Neuron (in vitro differentiated cells): ENCODE measurements around the gene GNL2.
"Not testable (repeated sequence)": the region's sequence is repeated elsewhere in the genome, so short reads cannot be mapped to it uniquely, and the experiment has no call there.

ENCODE experiments used
- H2AFZ ChIP-seq: one replicate; pipeline ENCODE4 v1.6.1; 2013; ENCODE audit warnings: low read depth, mild to moderate bottlenecking, inconsistent platforms, low read length, moderate library complexity
- H3K27me3 ChIP-seq: one replicate; pipeline ENCODE4 v1.6.1; 2013; ENCODE audit warnings: low read length; ENCODE audit not compliant: insufficient read depth
- H3K36me3 ChIP-seq: one replicate; pipeline ENCODE4 v1.6.1; 2013; ENCODE audit warnings: low read length; ENCODE audit not compliant: insufficient read depth
- H3K4me1 ChIP-seq: one replicate; pipeline ENCODE4 v1.6.1; 2013; ENCODE audit warnings: low read length; ENCODE audit not compliant: insufficient read depth
- H3K4me3 ChIP-seq: 2 replicates; pipeline ENCODE4 v1.5.1; 2013; ENCODE audit warnings: mild to moderate bottlenecking, low read length, moderate library complexity
- H3K9me3 ChIP-seq: one replicate; pipeline ENCODE4 v1.6.1; 2013; ENCODE audit warnings: low read length

The GNL2 gene

GRCh38 chr1:37562984-37563383 is 32.8 kb downstream of the GNL2 start:
- no peak overlapping the region for H2AFZ ChIP-seq
- H3K27me3 ChIP-seq: no peaks in the 10 kb centered on the region
- no peaks in the 10 kb centered on the region for H3K9me3 ChIP-seq
- no peaks in the 10 kb centered on the region for H3K4me1 ChIP-seq
- peaks cover 65% of the 10 kb centered on the region for H3K36me3 ChIP-seq
- no peak overlapping the region for H3K4me3 ChIP-seq

GRCh38 chr1:37561133-37562132 is 34.3 kb downstream of the GNL2 start:
- H3K4me1 ChIP-seq: peaks cover 9% of the 10 kb centered on the region
- H2AFZ ChIP-seq: no peak overlapping the region
- H3K4me3 ChIP-seq: no peak overlapping the region
- H3K9me3 ChIP-seq: no peaks in the 10 kb centered on the region
- H3K27me3 ChIP-seq: no peaks in the 10 kb centered on the region
- H3K36me3 ChIP-seq: peaks cover 49% of the 10 kb centered on the region

- Histone ChIP-seq H3K9me3 (no peaks in the 10 kb centered on the region), H3K4me1 (peaks cover 12% of the 10 kb centered on the region)
Measured at GRCh38 chr1:37560401-37561132, 35.2 kb downstream of the GNL2 start.

GRCh38 chr1:37559957-37560379 is 35.8 kb downstream of the GNL2 start:
- not testable (repeated sequence) for H2AFZ ChIP-seq, H3K9me3 ChIP-seq, H3K27me3 ChIP-seq, H3K4me3 ChIP-seq
- H3K36me3 ChIP-seq: peaks cover 35% of the 10 kb centered on the region
- H3K4me1 ChIP-seq: peaks cover 12% of the 10 kb centered on the region

More at GRCh38 chr1:37560401-37561132, 35.2 kb downstream of the GNL2 start:
- peaks cover 41% of the 10 kb centered on the region for H3K36me3 ChIP-seq
- no peak overlapping the region for H2AFZ ChIP-seq
- no peak overlapping the region for H3K4me3 ChIP-seq
- no peaks in the 10 kb centered on the region for H3K27me3 ChIP-seq

- Histone ChIP-seq H3K4me1 (peaks cover 12% of the 10 kb centered on the region), H3K36me3 (peaks cover 30% of the 10 kb centered on the region), H3K4me3 (no peak overlapping the region), H3K9me3 (no peaks in the 10 kb centered on the region), H2AFZ (no peak overlapping the region), H3K27me3 (no peaks in the 10 kb centered on the region)
Measured at GRCh38 chr1:37559080-37559479, 36.7 kb downstream of the GNL2 start.

GRCh38 chr1:37558411-37558810 is 37.3 kb downstream of the GNL2 start:
- Histone ChIP-seq H3K4me3 (no peak overlapping the region), H2AFZ (no peak overlapping the region), H3K9me3 (no peaks in the 10 kb centered on the region), H3K36me3 (peaks cover 30% of the 10 kb centered on the region), H3K27me3 (no peaks in the 10 kb centered on the region), H3K4me1 (peaks cover 14% of the 10 kb centered on the region)

- Histone ChIP-seq H3K36me3 (peaks cover 22% of the 10 kb centered on the region), H3K9me3 (no peaks in the 10 kb centered on the region), H3K4me3 (peak overlapping the region; percentile 71), H3K4me1 (peaks cover 24% of the 10 kb centered on the region), H2AFZ (peak overlapping the region; percentile 50), H3K27me3 (no peaks in the 10 kb centered on the region)
Measured at GRCh38 chr1:37557402-37557801, 38.3 kb downstream of the GNL2 start.

- Histone ChIP-seq H3K9me3 (no peaks in the 10 kb centered on the region), H2AFZ (peak within 1 kb of the TSS; percentile 50), H3K4me1 (peaks cover 25% of the 10 kb centered on the region), H3K4me3 (peak within 1 kb of the TSS; percentile 71), H3K36me3 (peaks cover 23% of the 10 kb centered on the region), H3K27me3 (no peaks in the 10 kb centered on the region)
Measured at GRCh38 chr1:37556712-37557196, 39.0 kb downstream of the GNL2 start, which contains the start of gene DNALI1. TSS of gene DNALI1 (plus strand) at chr1:37556940. CDS start at chr1:37556995, 55 bp downstream.

GRCh38 chr1:37553927-37554808 is 41.6 kb downstream of the GNL2 start, which contains the start of gene SNIP1:
TSS of gene SNIP1 (minus strand) at chr1:37554293. CDS start at chr1:37554229, 64 bp downstream.
- peak within 1 kb of the TSS; percentile 89 for H3K4me3 ChIP-seq
- peaks cover 23% of the 10 kb centered on the region for H3K36me3 ChIP-seq
- no peaks in the 10 kb centered on the region for H3K9me3 ChIP-seq
- H3K4me1 ChIP-seq: peaks cover 25% of the 10 kb centered on the region
- peak within 1 kb of the TSS; percentile 37 for H2AFZ ChIP-seq
- H3K27me3 ChIP-seq: no peaks in the 10 kb centered on the region

GRCh38 chr1:37553598-37553926 is 42.2 kb downstream of the GNL2 start:
- Histone ChIP-seq H2AFZ (peak overlapping the region; percentile 37), H3K36me3 (peaks cover 23% of the 10 kb centered on the region), H3K4me3 (peak overlapping the region; percentile 89), H3K27me3 (no peaks in the 10 kb centered on the region), H3K9me3 (no peaks in the 10 kb centered on the region), H3K4me1 (peaks cover 25% of the 10 kb centered on the region)

GRCh38 chr1:37549341-37549740 is 46.4 kb downstream of the GNL2 start:
- Histone ChIP-seq H3K9me3 (no peaks in the 10 kb centered on the region), H2AFZ (no peak overlapping the region), H3K27me3 (no peaks in the 10 kb centered on the region), H3K36me3 (peaks cover 51% of the 10 kb centered on the region), H3K4me3 (no peak overlapping the region), H3K4me1 (peaks cover 13% of the 10 kb centered on the region)

- Histone ChIP-seq H3K9me3 (no peaks in the 10 kb centered on the region), H3K4me1 (no peaks in the 10 kb centered on the region), H3K4me3 (no peak overlapping the region), H3K36me3 (peaks cover 62% of the 10 kb centered on the region), H2AFZ (no peak overlapping the region), H3K27me3 (no peaks in the 10 kb centered on the region)
Measured at GRCh38 chr1:37545019-37545418, 50.7 kb downstream of the GNL2 start.
